GM19023 (cell line): ENCODE results near the gene AHCYL2.
"Not testable (repeated sequence)": the region's sequence is repeated elsewhere in the genome, so short reads cannot be mapped to it uniquely, and the experiment has no call there.

Experiments used
- ATAC-seq: cut with Tn5 transposase; IDR thresholded peaks from one replicate; pipeline ENCODE4 v1.9.1; 2021; ENCODE audit warnings: mild to moderate bottlenecking, moderate library complexity; ENCODE audit not compliant: unreplicated experiment

AHCYL2 gene

DNA sequence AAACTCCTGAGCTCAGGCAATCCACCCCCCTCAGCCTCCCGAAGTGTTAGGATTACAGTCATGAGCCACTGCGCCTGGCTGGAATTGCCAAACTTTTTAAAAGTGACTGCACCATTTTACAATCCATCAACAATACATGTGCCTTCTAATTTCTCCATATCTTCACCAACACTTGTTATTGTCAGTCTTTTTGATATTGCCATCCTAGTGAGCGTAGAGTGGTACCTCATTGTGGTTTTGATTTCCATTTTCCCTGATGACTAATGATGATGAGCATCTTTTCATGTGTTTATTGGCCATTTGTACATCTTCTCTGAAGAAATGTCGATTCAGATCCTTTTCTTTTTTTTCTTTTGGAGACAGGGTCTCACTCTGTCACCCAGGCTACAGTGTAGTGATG, 187.7 kb downstream of the AHCYL2 start:
- no peak for ATAC-seq

GRCh38 chr7:129417073-129417472, 192.2 kb downstream of the AHCYL2 start:
- no peak for ATAC-seq

DNA sequence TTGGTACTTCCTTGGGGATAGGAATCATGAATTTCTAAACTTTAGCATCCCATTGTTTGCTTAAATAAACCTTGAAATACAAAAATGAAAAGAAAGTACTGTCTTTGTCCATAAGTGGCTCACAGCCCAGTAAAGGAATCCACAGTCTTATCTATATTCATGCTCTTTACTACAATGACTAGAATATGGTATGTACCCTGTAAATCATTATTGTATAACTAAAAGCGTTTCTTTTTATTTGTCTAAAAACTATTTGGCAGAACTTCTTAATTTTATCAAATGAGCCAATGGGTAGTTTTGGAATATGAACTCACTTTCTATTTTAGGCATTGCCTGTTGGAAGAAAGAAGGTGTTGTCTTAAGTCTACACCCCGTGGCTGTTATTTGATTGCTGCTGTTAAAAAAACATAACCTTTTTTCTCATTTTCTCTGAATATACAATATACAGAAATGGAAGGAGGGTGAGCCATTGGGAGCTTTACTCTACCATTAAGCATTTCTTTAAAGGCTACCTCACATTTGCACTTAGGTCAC, 197.0 kb downstream of the AHCYL2 start:
- ATAC-seq = no peak

- no peak for ATAC-seq
These were observed 197.9 kb downstream of the AHCYL2 start for GRCh38 chr7:129422727-129423126.

- ATAC-seq = no peak
These were observed 199.0 kb downstream of the AHCYL2 start for GRCh38 chr7:129423700-129424410.

DNA sequence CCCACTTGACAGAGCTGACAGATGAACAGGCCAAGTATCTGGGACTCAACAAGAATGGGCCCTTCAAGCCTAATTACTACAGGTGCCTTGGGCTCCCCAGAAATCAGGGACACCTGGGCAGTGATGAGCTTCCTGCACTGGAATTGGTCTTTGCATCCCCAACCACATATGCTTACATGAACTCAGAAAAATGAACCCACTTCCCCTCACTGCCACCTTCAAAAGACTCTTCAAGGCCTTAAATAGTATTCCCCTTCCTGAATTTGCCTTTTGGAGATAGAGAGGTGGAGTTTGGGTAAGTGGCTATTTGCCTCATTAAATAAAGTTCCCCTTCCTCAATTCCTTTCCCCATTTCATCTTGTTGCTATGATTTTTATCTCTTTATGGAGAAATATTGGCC, 201.7 kb downstream of the AHCYL2 start:
- no peak for ATAC-seq

DNA sequence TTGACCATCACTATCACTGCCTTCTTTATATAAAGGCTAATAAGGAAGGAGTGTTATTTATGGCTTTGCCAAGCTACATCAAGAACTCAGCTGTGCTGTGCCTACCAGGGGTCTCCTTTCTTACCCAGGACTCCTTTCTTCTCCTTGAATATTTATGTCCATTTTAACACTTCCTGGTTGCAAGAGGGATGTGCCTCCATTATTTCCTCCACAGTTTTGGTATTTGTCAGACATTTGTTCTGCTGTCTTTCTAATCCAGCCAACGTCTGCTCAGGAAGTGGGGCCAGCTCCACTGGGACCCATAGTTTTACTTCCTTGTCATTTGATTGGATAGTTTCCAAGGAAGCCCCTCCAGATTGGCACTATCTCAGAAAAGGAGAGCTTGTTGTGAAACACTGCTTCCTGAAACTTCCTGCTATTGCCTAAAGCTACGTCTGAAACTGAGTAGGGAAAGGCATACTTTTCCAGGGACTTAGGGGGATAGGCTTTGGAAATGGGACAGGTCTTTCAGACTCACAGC, 202.8 kb downstream of the AHCYL2 start:
- ATAC-seq = no peak

DNA sequence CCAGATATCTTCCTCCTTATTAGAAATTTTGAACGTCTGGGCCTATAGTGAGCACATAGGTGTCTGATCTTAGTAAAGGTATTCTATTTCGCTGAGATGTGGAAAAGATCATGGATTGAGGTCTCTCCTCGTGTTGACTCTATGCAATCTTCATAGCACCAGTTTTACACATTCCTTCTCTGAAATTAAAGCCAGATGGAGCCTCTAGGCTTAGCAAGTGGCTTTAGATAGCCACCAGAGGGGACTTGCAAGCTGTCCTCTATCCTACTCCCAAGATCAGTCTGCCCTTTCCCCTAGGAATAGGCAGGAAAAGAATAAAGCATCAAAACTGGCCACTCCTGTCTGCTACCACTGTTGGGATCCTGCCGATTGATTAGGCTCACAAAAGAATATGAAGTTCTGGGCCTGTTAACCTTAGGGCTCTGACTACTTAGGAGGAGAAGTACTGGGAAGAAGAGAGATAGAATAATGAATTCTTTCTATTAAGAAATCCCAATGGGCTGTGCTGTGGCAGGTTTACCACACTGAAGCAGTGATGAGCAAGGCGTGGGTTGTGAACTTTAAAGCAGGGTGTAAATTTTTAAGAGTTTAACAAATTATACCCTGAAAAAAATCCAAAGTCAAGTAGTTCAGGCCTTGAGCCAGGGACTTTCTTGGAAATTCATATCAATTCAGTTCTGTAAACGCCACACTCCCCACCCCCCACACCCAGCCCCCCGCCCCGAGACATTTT, 207.2 kb downstream of the AHCYL2 start:
- ATAC-seq = no peak

- ATAC-seq = peak; percentile 98
These were observed 209.2 kb downstream of the AHCYL2 start, which contains the start of gene STRIP2 for GRCh38 chr7:129433847-129434674. TSS of gene STRIP2 (plus strand) at chr7:129434432. CDS start at chr7:129434473, 41 bp downstream.

DNA sequence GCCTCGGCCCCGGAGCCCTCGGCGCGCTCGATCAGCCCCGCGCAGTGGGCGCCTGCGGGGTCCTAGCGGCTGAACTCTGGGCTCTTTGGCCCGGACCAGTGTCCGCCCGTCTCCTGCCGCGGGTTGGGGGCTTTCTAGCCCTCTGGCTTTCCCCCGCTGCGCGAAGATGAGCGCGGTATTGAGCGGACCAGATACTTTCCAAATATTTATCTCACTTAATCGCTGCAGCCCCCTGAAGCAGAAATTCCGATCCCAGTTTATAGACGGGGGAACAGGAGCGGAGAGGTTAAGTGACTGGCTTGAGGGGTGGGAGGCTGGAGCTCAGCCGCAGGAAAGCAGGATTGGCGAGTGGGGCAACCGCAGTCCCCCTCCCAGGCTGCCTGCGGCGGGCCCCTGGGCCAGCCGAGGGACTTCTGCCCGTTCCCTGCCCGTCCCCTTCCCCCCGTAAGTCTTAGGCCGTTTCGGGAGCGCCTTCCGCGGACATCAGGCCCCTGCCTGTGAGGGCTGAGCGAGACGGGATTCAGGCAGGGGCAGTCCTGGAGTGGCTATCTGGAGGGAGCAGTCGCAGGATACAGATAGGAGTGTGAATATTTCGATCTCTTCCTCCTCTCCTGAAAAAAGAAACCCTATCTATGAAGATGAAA, 210.0 kb downstream of the AHCYL2 start:
- ATAC-seq = no peak

DNA sequence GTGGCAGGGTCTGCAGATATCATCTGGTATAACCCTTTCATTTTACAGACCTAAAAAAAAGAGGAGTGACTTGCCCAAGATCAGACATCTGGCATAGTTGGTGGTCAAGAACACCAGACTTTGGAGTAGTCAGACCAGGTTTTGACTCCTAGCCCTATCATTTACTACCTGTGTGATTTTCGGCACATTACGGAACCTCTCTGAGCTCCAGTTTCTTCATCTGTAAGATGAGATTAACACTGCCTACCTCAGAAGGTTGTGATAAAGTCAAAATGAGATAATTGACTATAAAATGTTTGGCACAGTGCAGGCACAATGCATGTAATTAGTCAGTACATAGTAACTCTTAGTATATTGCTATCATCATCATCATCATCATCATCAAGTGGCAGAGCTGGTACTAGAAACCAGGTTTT, 210.6 kb downstream of the AHCYL2 start:
- ATAC-seq = no peak

GRCh38 chr7:129436335-129436923, 211.6 kb downstream of the AHCYL2 start:
- no peak for ATAC-seq

DNA sequence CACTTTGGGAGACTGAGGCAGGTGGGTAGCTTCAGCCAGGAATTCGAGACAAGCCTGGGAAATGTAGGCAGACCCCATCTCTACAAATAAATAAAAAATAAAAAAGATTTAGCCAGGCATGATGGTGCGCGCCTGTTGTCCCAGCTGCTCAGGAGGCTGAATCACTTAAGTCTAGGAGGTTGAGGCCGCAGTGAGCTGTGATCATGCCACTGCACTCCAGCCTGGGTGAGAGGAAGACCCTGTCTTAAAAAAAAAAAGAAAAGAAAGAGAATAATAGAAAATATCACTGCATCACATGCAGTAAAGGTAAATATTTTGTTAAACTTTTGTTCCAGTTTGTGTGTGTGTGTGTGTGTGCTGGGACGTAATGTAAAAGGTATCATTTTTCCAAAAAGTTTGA, 212.4 kb downstream of the AHCYL2 start:
- ATAC-seq = no peak

DNA sequence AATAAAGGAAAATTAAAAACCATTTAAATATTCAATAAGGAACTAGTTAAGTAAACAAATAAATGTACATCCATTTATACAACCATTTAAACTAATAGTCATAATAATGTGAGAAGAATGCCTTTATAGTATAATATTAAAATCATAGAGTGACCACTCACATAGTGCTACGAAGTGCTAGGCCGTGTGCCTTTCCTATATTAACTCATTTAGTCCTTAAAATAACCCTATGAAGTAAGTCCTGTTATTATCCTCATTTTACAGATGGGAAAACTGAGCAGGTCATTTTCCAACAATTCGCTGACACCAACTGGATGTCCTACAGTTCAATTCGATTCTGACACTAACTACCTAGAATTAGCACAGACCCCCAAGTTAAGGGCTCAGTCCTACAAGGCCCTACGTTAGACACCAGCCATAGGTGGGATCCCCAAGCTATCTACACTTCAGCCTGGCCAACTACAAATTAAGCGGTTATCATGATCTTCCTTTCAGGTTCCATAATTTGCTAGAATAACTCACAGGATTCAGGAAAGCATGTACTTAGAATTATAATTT, 213.5 kb downstream of the AHCYL2 start:
- no peak for ATAC-seq

- no peak for ATAC-seq
These were observed 214.2 kb downstream of the AHCYL2 start for GRCh38 chr7:129438839-129439651.

GRCh38 chr7:129439963-129440625, 215.3 kb downstream of the AHCYL2 start:
- no peak for ATAC-seq

GRCh38 chr7:129443612-129444011, 218.8 kb downstream of the AHCYL2 start:
- no peak for ATAC-seq

DNA sequence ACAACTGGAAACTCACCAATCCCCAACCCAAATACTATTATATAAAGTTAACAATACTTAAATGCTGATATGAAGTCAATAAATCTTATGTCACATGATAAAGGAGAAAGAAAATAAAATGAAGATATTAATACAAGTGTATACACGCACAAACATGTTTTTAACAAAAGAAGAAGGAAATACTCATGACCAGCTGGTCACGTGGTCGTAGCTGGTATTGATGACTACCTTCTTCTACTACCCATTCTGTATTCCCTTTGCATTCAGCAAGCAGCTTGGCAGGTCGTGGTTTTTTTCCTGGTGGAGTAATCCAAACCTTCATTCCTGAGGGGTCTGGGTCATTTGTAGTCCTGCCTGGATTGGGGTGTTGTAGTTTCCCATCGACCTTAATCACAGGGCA, 219.9 kb downstream of the AHCYL2 start:
- ATAC-seq = not testable (repeated sequence)
